ENCODE data around the gene KCNAB2. TPM values are rescaled to one million over a fixed set of nuclear protein-coding genes. Genes with fewer than 3 reads are reported as not detected.
"Not testable (repeated sequence)": the region's sequence is repeated elsewhere in the genome, so short reads cannot be mapped to it uniquely, and the experiment has no call there.

The KCNAB2 gene
- total RNA-seq, 1 donor from 2014 or later, result 29.0 TPM

DNA sequence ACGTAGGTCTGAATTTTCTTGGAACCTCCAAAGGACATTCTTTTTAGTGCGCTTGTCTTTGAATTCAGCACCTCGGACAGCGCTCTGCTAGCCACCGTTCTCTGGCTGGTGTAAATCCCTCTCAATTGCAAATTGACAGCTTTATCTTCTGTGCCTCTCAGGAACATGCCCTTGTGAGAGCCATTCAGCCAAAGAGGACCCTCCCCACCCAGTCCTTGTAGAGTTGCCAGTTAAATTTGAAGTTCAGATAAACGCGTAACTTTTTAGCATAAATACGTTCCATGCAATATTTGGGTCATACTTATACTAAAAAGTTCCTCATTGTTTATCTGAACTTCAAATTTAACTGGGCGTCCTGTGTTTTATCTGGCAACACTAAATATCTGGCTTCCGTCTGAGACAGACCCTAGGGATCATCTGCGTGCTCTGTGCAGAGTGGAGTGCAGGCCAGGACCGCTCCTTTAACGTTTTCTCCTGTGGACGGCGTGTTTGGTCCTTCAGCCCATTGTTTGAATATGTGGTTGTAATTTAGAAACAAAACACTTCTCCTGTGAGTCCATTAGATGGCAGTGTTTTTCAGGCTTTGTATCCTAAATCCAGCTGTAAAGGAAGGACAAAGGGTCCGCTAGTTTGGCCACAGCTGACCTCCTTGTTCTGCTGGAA is 7.0 kb downstream of the KCNAB2 start:
- DNase-seq (ENCODE audit: low spot score), result no peak

DNA sequence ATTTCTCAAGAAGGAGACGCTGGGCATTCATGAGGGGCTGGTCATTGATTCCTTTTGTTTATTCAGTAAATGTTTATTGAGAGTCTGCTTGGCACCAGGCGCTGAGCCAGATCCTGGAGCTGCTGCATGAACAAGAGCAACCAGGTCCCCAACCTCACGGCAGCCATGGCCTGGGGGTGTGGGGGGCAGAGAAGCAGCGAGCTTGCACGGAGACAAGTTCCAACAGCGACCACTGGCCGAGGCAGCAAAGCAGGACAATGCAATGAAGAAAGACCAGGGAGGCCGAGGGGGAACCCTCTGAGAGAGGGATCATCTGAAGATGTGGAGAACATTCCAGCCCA is 7.5 kb downstream of the KCNAB2 start:
- no peak for DNase-seq (ENCODE audit: low spot score)

DNA sequence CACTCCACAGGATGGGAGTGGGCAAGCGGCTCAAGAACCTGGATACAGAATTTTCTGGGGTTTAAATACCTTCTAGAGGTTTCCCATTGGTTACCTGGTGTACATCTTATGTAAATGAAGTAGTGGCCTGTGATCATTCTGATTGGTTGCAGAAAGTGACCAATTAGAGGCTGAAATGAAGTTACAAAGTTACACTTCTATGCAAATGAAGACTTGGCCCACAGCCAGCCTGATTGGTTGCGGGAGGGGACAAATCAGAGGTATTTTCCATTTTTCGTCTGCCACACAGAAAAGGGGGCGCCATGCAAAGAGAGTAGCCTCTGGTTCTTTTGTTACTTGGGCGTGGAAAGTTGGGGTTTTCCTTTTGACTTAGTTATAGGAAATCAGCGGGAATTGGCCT is 8.9 kb downstream of the KCNAB2 start:
- no peak for DNase-seq (ENCODE audit: low spot score)

DNA sequence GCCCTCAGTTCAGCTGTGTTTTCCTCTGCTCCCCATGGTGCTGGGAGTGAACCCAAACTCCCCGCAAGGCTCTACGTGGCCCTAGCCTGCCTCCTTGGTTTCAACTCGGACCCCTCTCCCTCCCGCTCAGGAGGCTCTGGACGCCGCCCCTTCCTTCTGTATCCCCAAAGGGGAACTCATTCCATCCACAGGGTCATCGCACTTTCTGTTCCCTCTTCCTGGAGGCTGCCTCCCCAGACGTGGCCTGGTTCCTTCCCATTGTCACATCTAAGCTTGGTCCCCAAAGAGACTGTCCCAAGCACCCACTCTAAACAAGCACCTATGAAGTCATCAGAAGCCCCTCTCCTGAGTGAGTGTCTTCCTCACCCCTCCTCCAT is 10.9 kb downstream of the KCNAB2 start:
- DNase-seq (ENCODE audit: low spot score), result no peak

DNA sequence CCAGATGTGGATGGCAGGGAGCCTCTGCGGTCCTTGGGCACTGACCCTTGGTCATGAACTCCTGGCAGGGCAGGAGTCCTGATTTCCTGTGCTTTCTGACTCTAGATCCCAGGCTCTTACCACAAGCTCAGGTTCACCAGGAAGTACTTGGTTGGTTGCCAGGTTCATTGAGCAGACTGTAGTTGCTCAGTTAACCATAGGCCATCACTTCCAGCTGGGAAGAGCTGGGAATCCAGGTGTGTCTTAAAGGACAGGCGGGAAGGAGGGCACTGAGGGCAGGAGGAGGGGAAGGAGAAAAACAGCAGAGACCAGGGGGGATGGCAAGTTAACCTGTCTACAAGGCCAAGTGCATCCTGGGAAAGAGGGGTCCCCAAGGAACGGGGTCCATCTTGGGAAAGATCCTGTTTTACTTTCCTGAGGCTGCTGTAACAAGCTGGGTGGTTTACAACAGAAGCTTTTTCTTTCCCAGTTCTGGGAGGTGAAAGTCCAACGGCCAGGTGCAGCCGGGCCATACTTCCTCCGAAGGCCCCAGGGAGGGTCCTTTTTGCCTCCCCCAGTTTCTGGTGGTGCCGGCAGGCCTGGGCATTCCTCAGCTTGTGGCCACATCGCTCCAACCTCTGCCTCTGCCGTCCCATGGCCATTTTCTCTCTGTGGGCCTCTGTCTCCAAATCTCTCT is 11.6 kb downstream of the KCNAB2 start:
- no peak for DNase-seq (ENCODE audit: low spot score)

DNA sequence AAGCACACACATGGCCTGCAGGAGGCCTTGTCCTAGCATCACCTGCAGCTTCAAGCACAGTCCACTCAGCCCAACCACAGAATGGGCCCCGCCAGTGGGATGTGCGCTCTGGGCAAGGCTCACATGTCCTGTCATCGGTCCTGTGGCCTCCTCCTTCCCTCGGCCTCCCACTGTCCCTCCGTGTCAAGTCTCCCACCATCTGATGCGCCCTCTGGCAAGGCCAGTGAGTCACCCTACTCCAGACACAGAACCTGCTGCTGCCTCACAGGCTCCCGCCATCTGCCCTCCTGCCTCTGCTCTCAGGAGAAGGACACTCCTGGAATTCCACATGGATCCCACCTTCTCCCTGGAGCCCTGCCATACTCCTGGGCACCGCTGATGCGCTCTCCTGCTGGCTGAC is 14.2 kb downstream of the KCNAB2 start:
- no peak for DNase-seq (ENCODE audit: low spot score)

DNA sequence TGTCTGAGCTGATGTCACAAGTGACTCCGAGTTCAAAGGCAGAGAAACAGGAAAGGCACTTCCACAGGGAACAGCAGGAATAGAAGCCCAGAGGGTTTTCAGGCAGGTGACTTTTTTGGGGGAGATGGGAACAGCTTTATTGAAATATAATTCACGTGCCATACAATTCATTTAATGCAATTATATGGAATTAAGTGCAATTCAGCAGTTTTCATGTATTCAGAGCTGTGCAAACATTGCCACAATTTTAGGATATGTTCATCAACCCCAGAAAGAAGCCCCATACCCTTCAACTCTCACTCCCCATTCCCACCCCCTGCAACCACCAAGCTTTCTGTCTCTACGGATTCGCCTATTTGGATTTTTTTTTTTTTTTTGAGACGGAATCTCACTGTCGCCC is 17.0 kb downstream of the KCNAB2 start:
- no peak for DNase-seq (ENCODE audit: low spot score)

DNA sequence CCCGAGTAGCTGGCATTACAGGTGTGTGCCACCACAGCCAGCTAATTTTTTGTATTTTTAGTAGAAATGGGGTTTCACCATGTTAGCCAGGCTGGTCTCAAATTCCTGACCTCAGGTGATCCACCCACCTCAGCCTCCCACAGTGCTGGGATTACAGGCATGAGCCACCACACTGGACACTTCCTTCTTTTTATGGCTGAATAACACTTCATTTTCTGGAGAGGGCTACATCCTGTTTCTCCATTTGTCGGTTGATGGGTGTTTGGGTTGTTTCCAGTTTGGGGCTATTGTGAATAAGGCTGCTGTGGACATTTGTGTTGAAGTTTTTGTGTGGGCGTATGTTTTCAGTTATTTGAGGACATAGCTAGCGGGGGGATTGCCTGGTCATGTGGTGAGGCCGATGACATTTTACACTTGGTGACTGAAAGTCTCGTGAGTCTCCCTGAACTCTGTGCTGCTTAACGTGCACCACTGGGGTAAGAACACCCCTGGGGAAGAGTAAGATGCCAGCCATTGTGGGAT is 17.9 kb downstream of the KCNAB2 start:
- DNase-seq (ENCODE audit: low spot score), result not testable (repeated sequence)

DNA sequence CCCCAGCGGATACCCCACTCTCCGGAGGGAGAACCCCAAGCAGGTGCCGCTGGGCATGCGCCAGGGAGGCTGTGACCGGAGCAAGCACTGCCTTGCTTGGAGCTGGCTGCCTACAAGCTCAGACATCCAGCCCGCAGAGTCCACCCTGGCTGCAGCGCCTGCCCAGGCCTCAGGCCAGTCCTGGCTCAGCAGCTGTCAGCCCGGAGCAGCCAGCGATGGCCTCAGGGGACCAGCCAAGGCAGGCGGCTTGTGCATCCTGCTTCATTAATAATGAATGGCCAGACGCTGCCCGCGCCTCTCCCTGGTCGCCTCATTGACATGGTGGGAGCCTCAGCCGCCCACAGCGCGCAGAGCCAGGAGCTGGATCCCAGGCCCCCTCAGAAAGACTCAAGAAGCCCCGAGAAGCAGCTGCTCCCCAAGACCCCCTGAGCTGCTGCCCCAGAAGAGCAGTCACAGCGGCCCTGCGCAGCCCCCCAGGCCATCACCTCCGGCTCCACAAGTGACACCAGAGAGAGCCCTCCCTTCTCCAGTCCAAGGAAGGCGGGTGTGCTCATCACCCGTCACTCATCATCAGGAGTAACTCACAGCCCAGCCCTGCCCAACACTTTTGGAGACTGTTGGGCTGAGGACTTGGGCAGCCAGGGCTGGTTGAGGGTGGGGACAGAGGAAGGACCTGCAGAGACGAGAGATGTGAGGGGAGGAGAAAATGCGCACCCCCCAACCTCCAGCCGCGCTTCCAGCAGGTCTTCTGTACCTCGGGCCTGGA is 19.6 kb downstream of the KCNAB2 start:
- DNase-seq (ENCODE audit: low spot score), result no peak

DNA sequence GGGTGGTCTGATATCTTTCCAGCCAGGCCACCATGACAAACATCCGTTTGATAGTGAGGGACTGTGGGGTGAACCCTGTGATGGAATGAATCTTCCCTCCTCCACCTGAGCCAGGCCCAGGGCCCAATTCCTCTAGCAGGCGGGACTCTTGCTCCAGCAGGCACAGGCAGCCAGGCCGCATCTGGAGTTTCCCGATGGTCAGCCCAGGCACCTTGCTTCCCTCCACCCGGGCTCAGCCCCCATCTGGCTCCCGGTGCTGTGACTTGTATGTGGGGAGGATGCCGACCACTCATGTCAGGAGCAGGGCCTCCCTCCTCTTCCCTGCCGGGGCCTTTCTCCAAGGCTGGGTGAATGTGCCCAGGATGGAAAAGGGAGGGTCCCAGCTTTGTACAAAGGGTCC is 21.0 kb downstream of the KCNAB2 start:
- no peak for DNase-seq (ENCODE audit: low spot score)

DNA sequence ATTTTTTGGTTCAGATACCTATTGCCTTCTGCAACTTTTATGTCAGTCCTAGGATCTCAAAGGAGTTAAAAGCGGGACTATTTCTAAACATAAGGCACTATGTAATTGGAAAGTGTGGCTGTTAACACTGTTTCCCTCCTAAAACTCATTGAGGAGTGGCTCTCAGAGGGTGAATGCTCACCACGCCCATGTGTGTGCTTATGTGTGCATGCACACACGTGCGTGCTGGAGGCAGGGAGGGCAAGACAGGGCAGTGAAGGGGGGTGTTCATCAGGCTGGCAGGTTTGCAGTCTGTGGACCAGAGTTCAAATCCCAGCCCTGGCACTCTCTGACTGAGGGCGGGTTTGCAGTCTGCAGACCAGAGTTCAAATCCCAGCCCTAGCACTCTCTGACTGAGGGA is 22.4 kb downstream of the KCNAB2 start:
- DNase-seq (ENCODE audit: low spot score), result no peak

DNA sequence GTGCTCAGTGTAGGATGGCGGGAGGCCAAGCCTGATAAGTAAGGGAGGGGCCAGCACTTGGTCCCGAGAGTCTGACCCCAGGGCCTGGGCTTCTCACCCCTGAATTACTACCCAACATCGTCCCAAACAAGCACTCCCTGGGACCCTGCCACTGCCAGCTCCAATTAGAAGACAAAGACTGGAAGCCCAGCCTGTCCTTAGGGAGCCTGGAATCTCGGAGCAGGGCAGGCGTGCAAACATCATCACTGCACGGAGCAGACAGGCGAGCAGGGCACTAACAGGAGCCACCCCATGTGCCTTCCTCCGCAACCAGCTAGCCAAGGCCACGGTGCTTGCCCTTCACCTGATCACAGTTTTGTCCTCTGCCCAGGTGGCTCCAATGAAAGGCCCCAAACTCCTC is 23.2 kb downstream of the KCNAB2 start:
- DNase-seq (ENCODE audit: low spot score), result no peak

DNA sequence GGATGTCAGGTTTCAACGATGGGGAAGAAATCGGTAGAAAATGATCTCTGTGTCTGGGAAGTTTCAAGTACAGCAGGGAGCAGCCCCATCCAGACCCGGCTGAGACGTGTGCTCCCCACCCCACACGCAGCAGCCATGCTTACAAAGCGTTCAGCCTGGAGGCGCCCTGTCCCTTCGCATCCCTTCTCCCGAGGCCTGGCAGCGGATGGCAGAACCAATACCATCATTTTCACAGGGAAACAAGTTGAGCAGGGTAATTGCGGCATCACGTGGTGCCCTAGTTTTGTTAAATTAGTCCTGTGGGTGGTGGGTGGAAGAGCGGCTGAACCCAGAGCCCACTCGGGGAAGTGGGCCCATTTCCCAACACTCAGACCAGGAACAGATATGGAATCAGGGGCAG is 23.9 kb downstream of the KCNAB2 start:
- no peak for DNase-seq (ENCODE audit: low spot score)

DNA sequence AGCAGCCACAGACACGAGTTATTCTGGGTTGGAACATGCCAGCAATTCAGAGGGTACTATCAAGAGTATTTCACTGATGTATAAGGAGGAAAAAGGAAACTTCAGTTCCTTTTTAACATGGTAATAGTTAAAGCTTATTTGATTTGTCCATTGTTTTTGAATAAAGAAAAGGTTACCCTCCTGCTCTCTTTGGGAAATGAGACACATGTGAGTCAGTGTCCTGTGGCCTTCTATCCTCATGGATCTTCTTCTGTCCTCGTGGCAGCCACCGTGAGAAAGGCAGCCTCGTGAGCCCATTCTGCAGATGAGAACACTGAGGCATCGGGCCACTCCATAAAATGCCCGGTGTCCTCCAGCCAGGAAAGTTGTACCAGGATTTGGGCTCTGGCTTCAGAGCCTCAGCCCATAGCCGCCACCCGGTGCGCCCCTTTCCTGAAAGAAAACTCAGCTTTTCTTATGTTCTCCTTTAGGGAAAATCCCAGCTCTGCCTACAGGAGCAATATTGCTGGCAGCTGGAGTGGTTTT is 24.8 kb downstream of the KCNAB2 start:
- no peak for DNase-seq (ENCODE audit: low spot score)

DNA sequence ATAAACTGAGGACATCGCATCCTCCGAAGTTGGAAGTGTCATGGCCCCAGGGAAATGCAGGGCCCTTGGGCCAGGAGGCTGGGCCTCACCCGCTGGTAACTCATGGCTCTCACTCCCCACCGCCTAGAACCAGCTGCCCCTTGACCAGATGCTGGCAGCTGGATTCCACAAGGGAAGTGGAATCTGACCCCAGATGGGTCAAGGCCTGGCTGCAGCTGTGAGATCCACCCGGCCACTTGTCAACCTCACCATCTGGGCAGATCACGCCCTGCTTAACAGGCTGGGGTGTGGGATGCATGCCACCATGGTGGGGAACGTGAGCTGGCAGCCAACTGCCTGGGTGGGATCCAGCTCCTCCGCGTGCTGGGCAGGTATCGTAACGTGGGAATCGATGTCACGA is 25.5 kb downstream of the KCNAB2 start:
- DNase-seq (ENCODE audit: low spot score), result no peak

DNA sequence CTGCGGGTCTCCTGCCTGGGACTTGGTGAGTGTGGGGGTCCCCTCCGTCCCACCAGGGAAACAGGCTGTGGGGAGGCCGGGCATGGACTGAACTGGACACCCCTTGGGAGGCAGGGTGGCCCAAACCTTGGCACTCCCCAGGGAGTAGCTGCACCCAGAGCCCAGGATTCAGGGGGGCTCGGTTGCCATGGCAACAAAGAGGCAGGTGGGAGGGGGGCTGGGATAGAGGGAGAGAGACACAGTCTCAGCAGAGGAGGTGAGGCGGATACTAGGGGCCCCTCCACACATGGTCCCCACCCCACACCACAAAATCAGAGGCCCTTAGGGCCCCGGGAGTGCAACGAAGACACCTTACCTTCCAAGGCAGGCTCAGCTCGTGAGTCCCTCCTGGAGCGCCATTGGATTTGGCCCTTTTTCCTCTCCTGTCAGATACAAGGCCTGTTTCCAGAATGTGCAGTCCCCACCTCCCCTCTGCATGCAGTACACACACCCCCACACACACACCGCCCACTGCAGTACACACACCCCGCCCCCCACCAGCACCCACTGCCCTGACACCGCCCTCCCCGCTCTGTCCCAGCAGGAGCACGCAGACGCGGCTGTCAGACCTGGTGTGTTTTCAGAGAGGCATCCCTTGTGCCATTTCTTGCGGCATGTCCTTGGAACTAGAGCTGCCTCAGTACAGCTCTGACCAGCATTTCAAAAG is 27.2 kb downstream of the KCNAB2 start:
- DNase-seq (ENCODE audit: low spot score), result no peak

DNA sequence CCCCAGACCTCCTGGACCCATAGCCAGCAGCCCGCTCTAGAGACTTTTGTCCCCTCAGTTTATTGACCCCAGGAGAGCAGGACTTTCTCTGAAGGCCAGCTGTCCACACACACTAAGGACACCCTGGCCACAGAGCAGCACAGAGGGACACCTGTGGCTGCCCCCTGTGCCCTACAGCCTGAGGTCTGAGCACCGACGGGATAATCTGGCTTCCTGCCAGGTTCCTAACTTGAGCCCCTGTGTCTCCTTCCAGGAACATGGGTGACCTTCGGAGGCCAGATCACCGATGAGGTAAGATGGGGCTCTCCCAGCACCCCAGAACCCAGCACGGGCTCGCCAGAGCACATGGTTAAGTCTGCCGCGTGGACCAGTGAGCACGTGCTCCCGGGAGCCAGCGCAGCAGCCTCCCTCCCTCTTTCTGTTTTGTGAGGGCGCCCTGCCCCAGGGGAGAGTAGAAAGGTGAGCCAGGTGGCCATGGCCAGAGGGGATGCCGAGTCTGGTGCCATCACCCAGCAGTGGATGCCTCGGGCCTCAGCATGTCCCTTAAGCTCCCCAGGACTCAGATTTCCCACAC is 27.9 kb downstream of the KCNAB2 start:
- no peak for DNase-seq (ENCODE audit: low spot score)

DNA sequence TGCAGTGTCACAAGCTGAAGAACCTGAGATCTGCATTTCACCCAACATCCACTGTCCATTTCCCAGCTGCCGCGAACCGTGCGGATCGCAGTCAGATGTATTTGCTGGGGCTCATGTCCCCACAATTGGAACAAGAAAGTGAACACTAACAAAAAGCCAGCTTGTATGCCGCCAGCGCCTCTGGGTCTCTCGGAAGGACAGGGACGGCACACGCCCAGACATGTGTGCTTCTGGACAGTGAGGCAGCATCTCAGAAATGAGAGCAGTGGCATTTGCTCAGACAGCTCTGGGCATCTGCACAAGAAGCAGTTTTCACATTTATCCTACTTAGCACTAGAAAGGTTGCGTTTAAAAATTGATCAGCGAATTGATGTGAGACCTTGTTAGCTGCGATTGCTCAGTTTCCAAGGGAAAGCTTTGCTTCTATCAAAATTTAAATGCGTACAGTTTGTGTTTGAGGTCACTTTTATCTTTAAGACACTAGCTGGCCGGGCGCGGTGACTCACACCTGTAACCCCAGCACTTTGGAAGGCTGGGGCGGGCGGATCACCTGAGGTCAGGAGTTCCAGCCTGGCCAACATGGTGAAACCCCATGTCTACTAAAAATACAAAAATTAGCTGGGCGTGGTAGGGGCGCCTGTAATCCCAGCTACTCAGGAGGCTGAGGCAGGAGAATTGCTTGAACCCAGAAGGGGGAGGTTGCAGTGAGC is 28.7 kb downstream of the KCNAB2 start:
- DNase-seq (ENCODE audit: low spot score), result no peak

DNA sequence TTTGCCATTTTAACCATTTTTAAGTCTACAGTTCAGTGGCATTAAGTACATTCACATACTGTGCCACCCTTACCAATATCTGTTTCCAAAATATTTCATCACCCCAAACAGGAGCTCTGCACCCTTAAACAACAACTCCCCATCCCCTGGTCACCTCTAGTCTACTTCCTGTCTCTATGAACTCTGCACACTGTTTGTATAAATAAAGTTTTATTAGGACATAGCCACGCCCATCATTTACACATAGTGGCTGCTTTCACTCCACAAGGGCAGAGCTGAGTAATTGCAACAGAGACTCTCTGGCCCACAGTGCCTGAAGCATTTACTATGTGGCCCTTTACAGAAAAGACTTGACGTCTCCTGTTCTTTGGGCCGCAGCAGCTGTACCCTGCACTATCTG is 30.1 kb downstream of the KCNAB2 start:
- DNase-seq (ENCODE audit: low spot score), result no peak

DNA sequence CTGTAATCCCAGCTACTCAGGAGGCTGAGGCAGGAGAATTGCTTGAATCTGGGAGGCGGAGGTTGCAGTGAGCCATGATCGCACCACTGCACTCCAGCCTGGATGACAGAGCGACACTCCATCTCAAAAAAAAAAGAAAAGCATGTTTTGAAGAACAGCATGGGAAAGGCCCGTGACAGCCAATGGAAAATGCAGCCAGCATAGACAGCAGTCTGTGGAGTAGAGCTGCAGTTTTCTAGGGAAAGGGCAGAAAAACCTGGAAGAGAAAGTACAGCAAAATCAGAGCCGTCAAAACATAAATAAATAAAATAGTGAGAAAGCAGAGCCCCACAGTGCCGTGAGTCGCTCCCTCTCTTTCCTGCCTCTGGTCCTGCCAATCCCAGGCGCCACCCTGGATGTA is 31.4 kb downstream of the KCNAB2 start:
- DNase-seq (ENCODE audit: low spot score), result not testable (repeated sequence)

DNA sequence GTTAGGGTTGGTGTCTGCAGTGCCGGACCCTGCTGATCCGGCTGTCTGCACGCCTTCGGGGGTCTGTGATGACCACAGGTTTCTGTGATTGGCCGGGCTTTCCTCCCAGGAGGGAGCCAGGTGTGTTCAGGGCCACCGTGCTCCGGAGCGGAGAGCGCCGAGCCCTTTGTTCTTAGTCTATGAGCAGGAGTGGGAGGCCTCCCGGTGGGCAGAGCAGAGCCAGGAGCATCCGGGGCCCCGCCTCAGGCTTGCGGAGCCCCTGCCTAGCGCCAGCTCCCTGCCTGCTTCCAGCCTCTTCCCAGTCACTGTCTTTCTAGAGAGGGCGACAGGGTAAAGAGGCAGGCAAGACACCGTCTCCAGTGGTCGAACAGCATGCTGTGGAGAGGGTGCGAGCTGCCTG is 31.8 kb downstream of the KCNAB2 start:
- DNase-seq (ENCODE audit: low spot score), result no peak
